Measurements from ENCODE around the gene PTRHD1.

The PTRHD1 gene

GRCh38 chr2:24828238-24828996 is 35.2 kb upstream of the PTRHD1 start:
- no peak overlapping the region for H2AFZ ChIP-seq (ENCODE audit: low read length, unreplicated experiment)

GRCh38 chr2:24827321-24828237 is 34.4 kb upstream of the PTRHD1 start:
- Histone ChIP-seq H3K27ac (ENCODE audit: low read depth, low read length) (no peak overlapping the region), H3K4me1 (ENCODE audit: control insufficient read depth, insufficient read depth, low read length, unreplicated experiment) (peaks cover 15% of the 10 kb centered on the region), H3K4me3 (ENCODE audit: low read depth, low read length) (no peak overlapping the region), H3K79me2 (ENCODE audit: control insufficient read depth, insufficient read depth, low read length, unreplicated experiment) (no peaks in the 10 kb centered on the region), H3K36me3 (ENCODE audit: insufficient read depth, low read length) (no peaks in the 10 kb centered on the region), H2AFZ (ENCODE audit: low read length, unreplicated experiment) (no peak overlapping the region), H3K27me3 (ENCODE audit: insufficient read depth, low read length) (no peaks in the 10 kb centered on the region)

More at GRCh38 chr2:24828238-24828996, 35.2 kb upstream of the PTRHD1 start:
- H3K79me2 ChIP-seq (ENCODE audit: control insufficient read depth, insufficient read depth, low read length, unreplicated experiment) = no peaks in the 10 kb centered on the region
- H3K36me3 ChIP-seq (ENCODE audit: insufficient read depth, low read length) = no peaks in the 10 kb centered on the region
- H3K27ac ChIP-seq (ENCODE audit: low read depth, low read length) = no peak overlapping the region
- H3K4me1 ChIP-seq (ENCODE audit: control insufficient read depth, insufficient read depth, low read length, unreplicated experiment) = peaks cover 15% of the 10 kb centered on the region
- H3K4me3 ChIP-seq (ENCODE audit: low read depth, low read length) = no peak overlapping the region
- no peaks in the 10 kb centered on the region for H3K27me3 ChIP-seq (ENCODE audit: insufficient read depth, low read length)

DNA sequence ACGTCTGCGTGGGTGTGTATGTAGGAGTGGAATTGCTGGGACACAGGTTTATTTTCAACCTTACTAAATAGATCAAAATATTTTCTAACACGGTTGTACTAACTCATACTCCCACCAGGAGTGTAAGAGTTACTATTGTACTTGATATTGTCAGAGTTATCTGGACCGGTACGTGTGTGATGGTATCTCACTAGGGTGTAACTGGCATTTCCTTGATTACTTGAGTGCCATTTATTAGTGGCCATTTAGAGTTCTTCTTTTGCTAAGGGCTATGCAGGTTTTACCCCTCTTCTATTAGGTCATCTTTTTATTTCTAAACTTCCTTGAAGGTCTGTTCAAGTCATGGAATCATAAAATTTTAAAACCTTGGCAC is 33.6 kb upstream of the PTRHD1 start:
- Histone ChIP-seq H3K79me2 (ENCODE audit: control insufficient read depth, insufficient read depth, low read length, unreplicated experiment) (no peaks in the 10 kb centered on the region), H3K4me3 (ENCODE audit: low read depth, low read length) (no peak overlapping the region), H3K4me1 (ENCODE audit: control insufficient read depth, insufficient read depth, low read length, unreplicated experiment) (peaks cover 15% of the 10 kb centered on the region), H3K27ac (ENCODE audit: low read depth, low read length) (peak overlapping the region; percentile 17), H3K36me3 (ENCODE audit: insufficient read depth, low read length) (no peaks in the 10 kb centered on the region), H3K27me3 (ENCODE audit: insufficient read depth, low read length) (no peaks in the 10 kb centered on the region), H2AFZ (ENCODE audit: low read length, unreplicated experiment) (no peak overlapping the region)

DNA sequence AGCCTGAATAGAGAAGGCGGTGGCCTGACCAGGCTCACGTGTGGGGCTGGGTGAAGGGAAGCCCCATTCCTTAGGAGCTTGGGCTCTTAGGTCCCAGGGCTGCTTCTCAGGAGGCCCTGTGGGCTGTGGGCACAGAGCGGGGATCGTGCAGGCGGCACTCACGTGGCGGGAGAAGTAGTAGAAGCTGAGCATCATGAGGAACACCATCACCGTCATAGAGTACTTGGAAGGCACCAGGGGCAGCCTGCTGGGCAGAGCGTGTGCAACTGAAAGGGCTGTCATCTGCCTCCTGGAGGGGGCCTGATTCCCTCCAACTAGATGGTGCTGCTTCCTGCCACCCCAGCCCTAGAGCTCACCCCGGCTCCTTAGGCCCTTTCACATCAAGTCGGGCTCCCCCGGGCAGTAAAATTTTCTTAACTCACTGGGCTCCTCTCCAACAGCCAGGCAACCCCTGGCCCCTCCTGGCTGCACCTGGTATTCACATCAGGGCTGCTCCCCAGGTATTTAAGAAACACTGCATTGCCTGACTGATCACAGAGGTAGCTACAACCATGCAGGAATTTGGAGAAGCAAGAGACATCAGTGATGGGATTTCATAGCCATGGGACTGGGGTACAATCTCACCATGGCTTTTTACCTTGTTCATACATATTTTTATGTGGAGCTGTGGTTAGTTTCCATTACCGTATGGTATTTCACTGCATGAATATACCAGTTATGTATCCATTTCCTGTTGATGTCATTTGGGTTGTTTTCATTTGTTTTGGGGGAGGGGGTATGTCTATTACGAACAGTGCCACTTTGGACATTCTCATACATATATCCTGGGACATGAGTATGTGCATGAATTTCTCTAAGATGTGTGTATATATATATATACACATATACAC is 32.9 kb upstream of the PTRHD1 start:
- Histone ChIP-seq H3K4me3 (ENCODE audit: low read depth, low read length) (no peak overlapping the region), H3K27me3 (ENCODE audit: insufficient read depth, low read length) (no peaks in the 10 kb centered on the region), H2AFZ (ENCODE audit: low read length, unreplicated experiment) (no peak overlapping the region), H3K79me2 (ENCODE audit: control insufficient read depth, insufficient read depth, low read length, unreplicated experiment) (no peaks in the 10 kb centered on the region), H3K27ac (ENCODE audit: low read depth, low read length) (peak overlapping the region; percentile 17), H3K36me3 (ENCODE audit: insufficient read depth, low read length) (no peaks in the 10 kb centered on the region), H3K4me1 (ENCODE audit: control insufficient read depth, insufficient read depth, low read length, unreplicated experiment) (peaks cover 15% of the 10 kb centered on the region)

GRCh38 chr2:24824966-24825882 is 32.0 kb upstream of the PTRHD1 start:
- Histone ChIP-seq H3K27ac (ENCODE audit: low read depth, low read length) (no peak overlapping the region), H3K4me1 (ENCODE audit: control insufficient read depth, insufficient read depth, low read length, unreplicated experiment) (peaks cover 15% of the 10 kb centered on the region), H3K79me2 (ENCODE audit: control insufficient read depth, insufficient read depth, low read length, unreplicated experiment) (no peaks in the 10 kb centered on the region), H2AFZ (ENCODE audit: low read length, unreplicated experiment) (no peak overlapping the region), H3K4me3 (ENCODE audit: low read depth, low read length) (no peak overlapping the region), H3K27me3 (ENCODE audit: insufficient read depth, low read length) (no peaks in the 10 kb centered on the region), H3K36me3 (ENCODE audit: insufficient read depth, low read length) (peaks cover 8% of the 10 kb centered on the region; the same call in 1 of the 2 replicates)

- no peaks in the 10 kb centered on the region for H3K27me3 ChIP-seq (ENCODE audit: insufficient read depth, low read length)
- H2AFZ ChIP-seq (ENCODE audit: low read length, unreplicated experiment) = no peak overlapping the region
- no peak overlapping the region for H3K4me3 ChIP-seq (ENCODE audit: low read depth, low read length)
- H3K79me2 ChIP-seq (ENCODE audit: control insufficient read depth, insufficient read depth, low read length, unreplicated experiment) = no peaks in the 10 kb centered on the region
- peaks cover 15% of the 10 kb centered on the region for H3K4me1 ChIP-seq (ENCODE audit: control insufficient read depth, insufficient read depth, low read length, unreplicated experiment)
- no peak overlapping the region for H3K27ac ChIP-seq (ENCODE audit: low read depth, low read length)
- H3K36me3 ChIP-seq (ENCODE audit: insufficient read depth, low read length) = peaks cover 15% of the 10 kb centered on the region; the same call in 1 of the 2 replicates
Measured at GRCh38 chr2:24824071-24824588, 30.9 kb upstream of the PTRHD1 start.

GRCh38 chr2:24822049-24822706 is 29.0 kb upstream of the PTRHD1 start:
- Histone ChIP-seq H3K4me1 (ENCODE audit: control insufficient read depth, insufficient read depth, low read length, unreplicated experiment) (peaks cover 26% of the 10 kb centered on the region), H3K27me3 (ENCODE audit: insufficient read depth, low read length) (no peaks in the 10 kb centered on the region), H3K36me3 (ENCODE audit: insufficient read depth, low read length) (peaks cover 21% of the 10 kb centered on the region; the same call in 1 of the 2 replicates), H2AFZ (ENCODE audit: low read length, unreplicated experiment) (no peak overlapping the region), H3K79me2 (ENCODE audit: control insufficient read depth, insufficient read depth, low read length, unreplicated experiment) (no peaks in the 10 kb centered on the region), H3K27ac (ENCODE audit: low read depth, low read length) (no peak overlapping the region), H3K4me3 (ENCODE audit: low read depth, low read length) (no peak overlapping the region)

GRCh38 chr2:24821433-24821891 is 28.3 kb upstream of the PTRHD1 start:
- no peak overlapping the region for H3K4me3 ChIP-seq (ENCODE audit: low read depth, low read length)
- H3K36me3 ChIP-seq (ENCODE audit: insufficient read depth, low read length) = peaks cover 21% of the 10 kb centered on the region; the same call in 1 of the 2 replicates
- no peak overlapping the region for H3K27ac ChIP-seq (ENCODE audit: low read depth, low read length)
- peaks cover 3% of the 10 kb centered on the region for H3K79me2 ChIP-seq (ENCODE audit: control insufficient read depth, insufficient read depth, low read length, unreplicated experiment)
- peaks cover 26% of the 10 kb centered on the region for H3K4me1 ChIP-seq (ENCODE audit: control insufficient read depth, insufficient read depth, low read length, unreplicated experiment)
- H3K27me3 ChIP-seq (ENCODE audit: insufficient read depth, low read length) = no peaks in the 10 kb centered on the region
- H2AFZ ChIP-seq (ENCODE audit: low read length, unreplicated experiment) = no peak overlapping the region

All from ACC112 (cell line).